Dedifferentiated amniotic fluid mesenchymal stem cell (primary cell): Measurements from ENCODE around the gene NUDT3.
"Not testable (repeated sequence)": the region's sequence is repeated elsewhere in the genome, so short reads cannot be mapped to it uniquely, and the experiment has no call there.

Source experiments
- DNase-seq: peaks from one replicate; pipeline ENCODE4 v3.0.0-alpha.2; 2016; ENCODE audit errors: extremely low spot score

The NUDT3 gene

DNA sequence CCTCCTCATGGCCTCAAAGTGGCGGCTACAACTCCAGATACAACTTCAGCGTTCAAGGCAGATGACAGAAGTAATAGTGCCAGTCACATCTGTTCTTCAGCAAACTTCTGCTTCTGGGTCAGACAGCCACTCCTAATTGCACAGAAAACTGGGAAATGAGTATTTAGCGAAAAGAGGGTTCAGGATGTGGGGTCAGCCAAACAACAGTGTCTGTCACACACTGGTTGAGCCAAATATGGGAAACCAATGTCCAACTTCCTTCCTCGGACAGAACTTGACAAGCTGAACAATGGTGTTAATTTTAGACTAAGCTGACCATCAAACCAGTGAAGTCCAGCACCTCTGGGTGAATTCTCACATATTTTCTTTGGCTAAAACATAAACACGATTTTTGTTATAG, 22.1 kb downstream of the NUDT3 start:
- no peak for DNase-seq

DNA sequence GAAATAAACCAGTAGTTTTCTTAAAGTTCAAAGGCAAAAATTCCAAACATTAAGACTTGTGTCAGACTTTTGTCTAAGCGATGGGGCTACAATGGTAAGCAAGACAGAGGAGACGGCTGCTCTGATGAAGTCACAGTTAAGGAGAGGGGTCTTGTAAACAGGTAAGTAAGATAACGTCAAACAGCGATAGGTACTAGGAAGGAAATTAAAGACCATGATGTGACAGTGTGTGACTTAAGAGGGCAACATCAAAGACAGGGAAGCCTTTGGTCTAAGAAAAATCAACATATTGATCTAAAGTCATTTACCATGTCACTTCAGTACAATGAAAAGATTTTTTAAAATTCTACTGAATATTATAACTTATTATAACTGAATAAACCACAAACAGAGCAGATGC, 23.1 kb downstream of the NUDT3 start:
- no peak for DNase-seq

DNA sequence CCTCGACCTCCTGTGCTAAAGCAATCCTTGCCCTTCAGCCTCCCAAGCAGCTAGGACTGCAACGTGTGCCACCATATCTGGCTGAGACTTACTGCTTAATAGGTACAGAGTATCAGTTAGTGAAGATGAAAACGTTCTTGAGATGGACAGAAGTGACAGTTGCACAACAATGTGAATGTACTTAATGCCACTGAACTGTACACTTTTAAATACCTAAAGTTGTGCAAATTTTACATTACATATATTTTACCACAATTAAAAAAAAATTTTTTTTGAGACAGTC, 25.9 kb downstream of the NUDT3 start:
- DNase-seq: no peak

- peak; percentile 48 for DNase-seq
Observed at GRCh38 chr6:34365781-34366638, 26.5 kb downstream of the NUDT3 start.

DNA sequence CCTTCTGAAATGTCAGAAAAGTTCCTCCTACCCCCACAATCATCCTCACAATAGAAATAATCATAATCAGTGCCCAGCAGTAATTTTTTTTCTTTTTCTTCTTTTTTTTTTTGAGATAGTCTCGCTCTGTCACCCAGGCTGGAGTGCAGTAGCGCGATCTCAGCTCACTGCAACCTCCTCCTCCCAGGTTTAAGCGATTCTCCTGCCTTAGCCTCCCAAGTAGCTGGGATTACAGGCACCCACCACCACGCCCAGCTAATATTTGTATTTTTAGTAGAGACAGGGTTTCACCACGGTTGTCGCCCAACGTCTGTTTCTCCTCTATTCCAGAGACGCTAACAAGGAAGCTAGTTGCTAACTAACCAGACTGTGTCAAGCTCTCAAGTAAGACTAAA, 28.8 kb downstream of the NUDT3 start:
- DNase-seq: not testable (repeated sequence)

DNA sequence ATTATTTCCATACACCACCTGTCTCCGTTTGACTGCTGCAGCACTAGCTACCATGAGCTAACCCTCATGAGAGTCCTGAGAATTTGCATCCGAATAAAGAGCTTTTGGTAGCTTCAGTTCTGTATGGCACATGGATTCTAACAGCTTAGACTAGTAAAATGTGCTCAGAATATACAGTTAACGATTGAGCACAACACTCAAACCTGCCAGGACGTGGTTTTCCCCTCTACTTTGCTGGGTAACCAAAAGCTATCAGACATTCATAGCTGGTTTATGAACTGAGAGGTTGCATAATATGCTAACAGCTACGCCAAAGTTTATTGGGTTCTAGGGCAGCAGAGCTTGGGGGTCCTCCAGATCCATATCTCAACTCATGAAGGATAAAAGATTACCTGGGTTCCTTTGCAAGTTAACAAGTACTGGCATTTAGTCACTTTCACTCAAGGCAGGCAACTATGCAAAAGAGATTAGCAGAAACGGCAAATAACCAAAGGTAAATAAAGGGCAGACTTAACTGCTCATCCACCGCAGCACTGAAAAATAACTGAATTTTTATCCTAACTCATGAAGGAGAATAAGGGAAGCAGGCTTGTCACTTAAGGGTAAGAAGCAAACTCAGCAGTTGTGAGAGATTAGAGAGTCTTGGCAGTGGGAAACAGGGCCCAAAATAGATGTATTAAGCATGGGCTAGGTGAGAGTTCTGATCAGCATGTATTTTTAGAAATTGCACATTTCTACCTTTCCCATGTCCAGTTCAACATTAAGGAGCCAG, 29.4 kb downstream of the NUDT3 start:
- DNase-seq: no peak

GRCh38 chr6:34362176-34362575, 30.3 kb downstream of the NUDT3 start:
- DNase-seq: no peak

DNA sequence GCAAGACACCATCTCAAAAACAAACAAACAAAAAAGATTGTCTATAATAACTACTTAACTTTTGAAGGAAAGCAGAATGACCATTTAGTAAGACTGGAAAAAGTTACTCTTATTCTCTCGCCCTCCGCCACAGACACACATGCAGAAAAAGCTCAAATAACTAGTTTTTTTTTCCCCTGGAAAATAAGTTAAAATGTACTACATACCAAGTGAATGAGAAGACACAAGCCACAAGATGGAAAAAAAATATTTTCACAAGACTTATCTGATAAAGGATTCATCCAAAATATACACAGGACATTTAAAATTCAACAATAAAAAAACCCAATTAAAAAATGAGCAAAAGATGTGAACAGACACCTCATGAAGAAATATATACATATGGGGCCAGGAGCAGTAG, 31.9 kb downstream of the NUDT3 start:
- DNase-seq: peak; percentile 86

DNA sequence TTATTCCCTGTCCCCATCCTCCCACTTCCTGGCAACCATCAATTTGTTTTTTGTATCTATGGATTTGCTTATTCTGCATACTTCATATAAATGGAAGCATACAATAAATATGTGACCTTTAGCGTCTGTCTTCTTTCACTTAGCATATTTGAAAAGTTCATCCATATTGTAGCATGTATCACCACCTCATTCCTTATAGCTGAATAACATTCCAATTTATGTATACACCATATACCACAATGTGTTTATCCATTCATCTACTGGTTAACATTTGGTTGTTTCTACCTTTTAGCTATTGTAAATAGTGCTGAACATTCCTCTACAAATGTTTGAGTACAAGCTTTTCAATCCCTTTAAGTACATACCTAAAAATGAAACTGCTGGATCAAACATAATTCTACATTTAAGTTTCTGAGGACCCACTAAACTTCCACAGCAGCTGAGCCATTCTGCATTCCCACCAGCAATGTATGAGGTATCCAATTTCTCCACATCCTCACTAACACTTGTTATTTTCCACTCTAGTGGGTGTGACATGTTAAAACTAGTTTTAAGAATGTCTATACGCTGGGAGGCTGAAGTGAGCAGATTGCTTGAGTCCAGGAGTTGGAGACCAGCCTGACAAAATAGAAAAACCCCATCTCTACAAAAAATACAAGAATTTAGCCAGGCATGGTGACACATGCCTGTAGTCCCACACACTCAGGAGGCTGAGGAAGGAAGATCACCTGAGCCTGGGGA, 32.9 kb downstream of the NUDT3 start:
- DNase-seq: peak; percentile 68

- DNase-seq: peak; percentile 53
Observed at GRCh38 chr6:34358389-34358905, 34.0 kb downstream of the NUDT3 start.

DNA sequence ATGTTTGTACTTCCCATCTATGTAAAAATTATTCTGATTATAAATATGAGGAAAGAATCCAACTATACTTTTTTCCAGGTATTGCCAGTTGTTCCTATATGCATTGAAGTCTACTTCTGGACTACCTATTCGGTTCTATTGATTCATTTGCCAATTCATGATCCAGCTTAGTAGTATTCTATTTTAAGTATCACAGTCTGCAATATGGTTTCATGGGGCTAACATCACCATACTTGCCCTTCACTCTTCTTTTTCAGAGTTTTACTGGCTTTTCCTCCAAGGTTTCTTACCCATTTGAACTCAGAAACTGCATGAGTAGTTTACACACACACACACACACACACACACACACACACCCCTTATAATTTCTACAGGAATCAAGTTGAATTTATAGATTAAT, 34.5 kb downstream of the NUDT3 start:
- DNase-seq: no peak

- no peak for DNase-seq
Observed at GRCh38 chr6:34355889-34356288, 36.6 kb downstream of the NUDT3 start.

GRCh38 chr6:34354230-34354629, 38.2 kb downstream of the NUDT3 start:
- DNase-seq: not testable (repeated sequence)

- not testable (repeated sequence) for DNase-seq
Observed at GRCh38 chr6:34353530-34353929, 38.9 kb downstream of the NUDT3 start.

DNA sequence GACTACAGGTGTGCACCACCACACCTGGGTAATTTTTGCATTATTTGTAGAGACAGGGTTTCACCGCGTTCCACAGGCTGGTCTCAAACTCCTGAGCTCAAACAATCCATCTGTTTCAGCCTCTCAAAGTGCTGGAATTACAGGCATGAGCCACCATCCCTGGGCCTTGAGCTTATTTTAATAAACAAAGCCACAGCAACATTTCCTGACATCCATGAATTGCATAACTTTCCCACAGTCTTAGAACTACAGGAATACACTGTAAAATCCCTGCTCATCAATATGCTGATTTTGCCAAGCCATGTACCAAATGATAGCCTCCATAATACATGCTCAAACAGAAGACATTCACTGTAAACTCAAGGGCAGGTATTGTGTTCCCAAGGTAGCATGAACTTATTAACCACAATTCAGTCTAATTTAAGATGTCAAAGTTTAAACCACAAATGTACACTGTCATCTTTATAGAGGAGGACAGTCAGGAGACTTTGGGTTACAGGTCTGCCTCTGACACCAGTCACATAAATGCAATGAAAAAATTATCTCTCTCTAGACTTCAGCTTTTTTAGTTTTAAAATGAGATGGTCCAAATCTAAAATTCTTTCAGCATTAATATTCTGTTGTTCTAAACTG, 40.0 kb downstream of the NUDT3 start:
- no peak for DNase-seq

GRCh38 chr6:34350934-34351217, 41.6 kb downstream of the NUDT3 start:
- DNase-seq: no peak

GRCh38 chr6:34350137-34350933, 42.1 kb downstream of the NUDT3 start:
- DNase-seq: no peak

DNA sequence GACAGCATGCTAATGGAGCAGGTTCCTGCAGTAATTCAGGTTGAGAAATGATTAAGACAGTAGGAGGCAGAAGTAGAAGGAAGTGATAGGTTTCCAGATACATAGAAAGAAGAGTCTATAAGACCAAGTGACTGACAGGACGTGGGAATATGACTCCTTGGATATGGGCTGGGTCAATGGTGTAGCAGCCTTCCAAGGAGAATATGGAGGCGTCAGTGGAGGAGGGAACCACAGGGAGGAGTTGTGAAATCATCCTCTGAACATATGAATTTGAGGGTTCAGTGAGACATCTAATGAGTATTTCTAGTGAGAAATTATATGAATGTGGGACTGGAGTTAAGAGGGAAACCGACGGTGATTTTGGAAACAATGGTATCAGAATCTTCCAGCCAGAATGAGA, 43.3 kb downstream of the NUDT3 start:
- no peak for DNase-seq

- DNase-seq: no peak
Observed at GRCh38 chr6:34347303-34347702, 45.2 kb downstream of the NUDT3 start.

DNA sequence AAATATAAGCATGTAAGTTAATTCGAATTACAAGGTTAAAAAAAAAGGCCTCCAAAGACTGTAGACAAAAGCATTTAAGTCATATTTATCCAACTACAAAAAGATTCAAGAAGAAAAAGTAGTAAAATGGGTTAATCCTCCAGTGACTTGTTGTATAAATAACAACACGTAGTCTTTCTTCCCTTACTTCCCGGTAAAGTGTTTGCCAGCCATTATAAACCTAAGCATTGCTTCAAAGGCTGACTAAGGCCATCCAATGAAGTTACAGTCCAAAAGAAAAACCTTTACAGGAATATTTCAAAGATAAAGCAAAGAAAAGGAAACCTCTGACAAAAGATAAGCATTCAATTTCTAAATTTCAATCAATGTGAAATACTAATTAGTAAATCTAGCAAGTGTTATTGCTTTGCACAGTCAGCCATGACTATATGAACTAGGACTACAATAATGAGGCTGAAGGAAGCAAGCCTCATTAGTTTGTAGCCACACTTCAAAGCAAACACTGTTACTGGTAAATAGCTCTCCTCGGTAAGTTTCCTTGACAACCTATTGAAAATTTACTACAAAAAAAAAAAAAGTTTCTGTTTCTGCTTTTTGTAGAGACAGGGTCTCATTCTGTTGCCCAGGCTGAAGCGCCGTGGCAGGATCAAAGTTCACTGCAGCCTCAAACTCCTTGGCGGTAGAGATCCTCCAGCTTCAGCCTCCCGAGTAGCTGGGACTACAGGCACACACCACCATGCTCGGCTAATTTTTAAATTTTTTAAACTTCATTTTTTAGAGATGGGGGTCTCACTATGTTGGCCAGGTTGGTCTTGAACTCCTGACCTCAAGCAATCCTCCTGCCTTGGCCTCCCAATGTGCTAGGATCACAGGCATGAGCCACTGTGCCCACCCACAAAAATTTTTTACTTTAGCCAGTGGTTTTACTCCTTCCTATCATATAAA, 46.0 kb downstream of the NUDT3 start:
- no peak for DNase-seq
